ENCODE measurements around the gene ARHGAP31.

GRCh38 chr3:119427669-119428068 lies 133.5 kb downstream of the ARHGAP31 start:
- no peak for TF ChIP-seq ATF2 (IDR thresholded peaks at IDR 0.05; ENCODE audit: low read length)
- TF ChIP-seq YY1 (IDR thresholded peaks at IDR 0.05; ENCODE audit: low read depth, low read length): no peak
- no peak for TF ChIP-seq NR2C2 (IDR thresholded peaks at IDR 0.05; ENCODE audit: borderline replicate concordance, control insufficient read depth, insufficient read length, low read depth)
- no peak for TF ChIP-seq CTCF (IDR thresholded peaks at IDR 0.05 in 2 of 3, conservative IDR thresholded peaks at IDR 0.05 in 1 of 3; ENCODE audit: control insufficient read depth in 2 of 3, extremely low read depth in 1 of 3, insufficient read depth in 1 of 3, low read depth in 3 of 3, low read length in 3 of 3)
- no peak for TF ChIP-seq NFYB (IDR thresholded peaks at IDR 0.05; ENCODE audit: insufficient read depth, low read depth, low read length)
